AG08395 (cell line): ENCODE data around the gene MMP24OS.
"Not testable (repeated sequence)": the region's sequence is repeated elsewhere in the genome, so short reads cannot be mapped to it uniquely, and the experiment has no call there.

Experiments
- DNase-seq: peaks from one replicate; pipeline ENCODE4 v3.0.0; 2012; ENCODE audit warnings: mixed read lengths, low spot score

Gene MMP24OS

GRCh38 chr20:35277531-35278395 is at the start of gene MMP24OS:
Gene MMP24OS, minus strand, starts transcription at chr20:35278122. Its CDS starts 193 bp downstream, at chr20:35277929.
- peak; percentile 94 for DNase-seq

DNA sequence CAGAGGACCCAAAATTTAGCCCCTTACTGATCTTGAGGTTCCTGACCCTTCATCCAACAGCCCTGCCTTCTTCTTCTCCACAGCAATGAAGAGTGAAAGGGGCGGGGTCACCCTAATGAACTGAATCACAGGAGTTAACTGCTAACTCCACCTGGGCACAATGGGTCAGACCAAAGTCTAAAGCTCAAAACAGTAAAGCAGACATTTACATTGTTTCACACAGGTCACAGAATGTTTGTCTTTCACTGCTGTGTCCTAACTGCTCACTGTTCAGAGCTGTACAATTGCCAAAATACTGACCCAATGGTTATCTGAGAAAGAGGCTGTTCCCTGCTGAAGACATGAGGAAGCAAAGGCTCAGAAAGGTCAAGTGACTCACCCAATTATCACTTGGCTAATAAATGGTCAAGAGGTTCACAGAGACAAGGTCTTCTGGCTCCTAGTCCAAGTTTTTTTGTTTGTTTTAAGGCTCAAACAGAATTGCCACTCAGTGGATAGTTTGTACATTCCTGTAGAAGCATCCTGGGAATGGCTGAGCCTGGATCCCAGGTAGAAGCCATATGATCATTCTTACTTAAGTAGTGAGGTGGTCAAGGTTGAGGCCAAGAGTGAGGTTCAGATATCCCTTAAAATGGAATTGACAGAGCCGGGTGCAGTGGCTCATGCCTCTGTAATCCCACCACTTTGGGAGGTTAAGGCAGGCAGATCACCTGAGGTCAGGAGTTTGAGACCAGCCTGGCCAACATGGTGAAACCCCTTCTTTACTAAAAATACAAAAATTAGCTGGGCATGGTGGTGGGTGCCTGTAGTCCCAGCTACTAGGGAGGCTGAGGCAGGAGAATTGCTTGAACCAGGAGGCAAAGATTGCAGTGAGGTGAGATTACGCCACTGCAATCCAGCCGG is 49.4 kb upstream of the MMP24OS start:
- DNase-seq, result peak; percentile 44

DNA sequence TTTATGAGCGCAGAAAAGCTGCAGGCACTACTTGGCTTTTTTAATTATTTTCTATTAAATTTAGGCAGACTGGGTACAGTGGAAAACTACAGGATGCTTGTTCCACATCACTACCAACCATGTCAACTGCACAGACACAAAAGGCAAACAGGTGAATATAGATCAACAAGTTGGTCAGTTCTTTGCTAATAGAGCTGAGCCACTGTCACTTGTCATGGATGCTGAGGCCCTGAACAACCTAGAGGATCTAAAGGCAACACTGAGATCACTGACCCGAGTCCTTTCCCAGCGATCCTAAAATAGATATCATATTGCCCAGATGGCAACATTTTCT is 48.8 kb upstream of the MMP24OS start:
- no peak for DNase-seq

- DNase-seq, result peak; percentile 30
Measured at GRCh38 chr20:35326021-35326739, 48.3 kb upstream of the MMP24OS start.

GRCh38 chr20:35325401-35325800 is 47.5 kb upstream of the MMP24OS start:
- no peak for DNase-seq

DNA sequence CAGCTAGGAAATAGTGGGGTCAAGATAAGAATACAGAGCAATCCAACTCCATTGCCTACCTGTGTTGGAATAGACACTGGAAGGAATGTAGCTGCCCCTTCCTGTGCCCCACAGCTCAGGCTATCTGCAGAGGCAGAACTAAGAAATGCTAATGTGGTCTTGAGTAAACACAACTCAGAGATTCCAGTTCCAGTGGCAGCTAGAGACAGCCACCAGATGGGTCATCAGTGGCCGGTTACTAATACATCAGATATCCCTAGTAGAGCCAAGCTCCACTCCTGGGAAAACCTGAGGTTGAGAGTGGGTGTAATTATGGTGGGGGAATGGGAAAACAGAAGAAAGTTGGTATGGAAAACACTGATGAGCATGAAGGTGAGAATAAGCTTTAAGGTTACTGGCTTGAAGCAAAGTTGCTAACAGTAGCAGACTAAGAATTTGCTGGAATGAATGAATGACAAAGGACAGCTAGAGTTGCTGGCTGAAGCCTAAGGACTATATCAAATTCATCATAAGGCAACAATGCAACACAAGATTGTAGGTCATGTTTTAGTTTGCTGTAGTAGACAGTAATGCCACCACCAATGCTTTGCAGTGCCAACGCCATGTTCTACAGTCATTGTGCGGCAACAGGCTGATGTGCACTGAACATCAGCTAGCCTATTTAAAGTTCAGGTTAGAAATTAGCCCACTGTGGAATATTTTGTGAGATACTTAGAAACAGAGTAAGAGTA is 42.6 kb upstream of the MMP24OS start:
- DNase-seq, result peak; percentile 79

GRCh38 chr20:35319871-35320197 is 41.9 kb upstream of the MMP24OS start:
- DNase-seq, result peak; percentile 49

- peak; percentile 38 for DNase-seq
Measured at GRCh38 chr20:35319192-35319870, 41.4 kb upstream of the MMP24OS start.

DNA sequence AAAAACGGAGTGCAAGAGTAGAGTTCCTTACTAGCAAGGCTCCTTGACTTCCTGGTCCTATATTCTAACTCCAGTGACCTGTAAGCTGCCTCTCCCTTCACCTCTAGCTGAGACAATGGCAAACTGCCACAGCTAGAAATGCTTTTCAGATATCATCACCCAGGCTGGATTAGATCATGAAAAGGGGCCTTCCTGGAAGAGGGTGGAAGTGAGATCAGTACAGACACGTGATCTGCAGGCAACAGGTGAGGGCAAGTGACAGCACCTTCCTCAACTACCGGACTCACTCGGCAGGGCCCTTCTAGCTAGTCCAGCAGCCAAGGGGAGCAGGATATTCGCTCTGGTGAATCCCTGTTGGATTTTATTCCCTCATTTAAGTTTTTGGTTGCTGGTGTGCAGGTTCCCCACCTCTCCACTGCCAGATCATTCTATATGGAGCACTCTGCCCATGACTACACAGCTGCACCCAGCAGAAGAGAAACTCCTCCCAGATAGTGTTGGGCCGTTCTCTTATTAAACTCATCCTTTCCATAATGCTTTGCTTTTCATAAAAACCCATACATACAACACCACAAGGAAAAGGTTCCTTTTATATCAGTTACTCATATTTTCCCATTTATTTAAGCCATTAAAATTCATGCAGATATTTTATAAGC is 40.7 kb upstream of the MMP24OS start:
- peak; percentile 52 for DNase-seq

- DNase-seq, result no peak
Measured at GRCh38 chr20:35317416-35318210, 39.7 kb upstream of the MMP24OS start.

DNA sequence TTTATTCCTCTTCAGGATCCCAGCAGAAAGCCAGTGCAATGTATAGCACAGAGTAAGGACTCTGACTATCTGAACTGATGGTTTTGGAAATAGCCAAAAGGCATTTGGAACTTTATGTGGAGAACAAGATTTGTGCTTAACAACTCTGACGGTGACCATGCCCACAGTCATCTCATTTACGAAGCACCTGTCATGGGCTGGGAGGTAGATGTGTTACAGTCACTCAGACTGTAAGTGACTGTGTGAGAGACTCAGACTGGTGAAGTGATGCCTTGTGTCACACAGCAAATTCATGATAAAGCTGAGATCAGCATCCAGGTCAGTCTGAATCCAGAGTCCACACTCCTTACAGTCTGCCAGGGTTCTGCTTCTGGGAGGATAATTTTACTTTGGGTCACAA is 38.2 kb upstream of the MMP24OS start:
- no peak for DNase-seq

DNA sequence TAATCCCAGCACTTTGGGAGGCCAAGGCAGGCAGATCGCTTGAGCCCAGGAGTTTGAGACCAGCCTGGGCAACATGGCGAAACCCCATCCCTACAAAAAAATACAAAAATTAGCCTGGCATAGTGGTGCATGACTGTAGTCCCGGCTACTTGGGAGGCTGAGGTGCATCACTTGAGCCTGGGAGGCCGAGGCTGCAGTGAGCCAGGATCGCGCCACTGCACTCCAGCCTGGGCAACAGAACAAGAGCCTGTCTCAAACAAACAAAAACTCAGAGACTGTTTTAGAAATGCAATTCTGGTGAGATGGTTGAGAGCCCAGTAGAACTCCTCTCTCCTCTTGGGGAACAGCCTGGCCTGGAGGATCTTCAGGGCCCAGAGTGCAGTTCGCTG is 37.7 kb upstream of the MMP24OS start:
- not testable (repeated sequence) for DNase-seq

- no peak for DNase-seq
Measured at GRCh38 chr20:35314816-35315631, 37.1 kb upstream of the MMP24OS start.

DNA sequence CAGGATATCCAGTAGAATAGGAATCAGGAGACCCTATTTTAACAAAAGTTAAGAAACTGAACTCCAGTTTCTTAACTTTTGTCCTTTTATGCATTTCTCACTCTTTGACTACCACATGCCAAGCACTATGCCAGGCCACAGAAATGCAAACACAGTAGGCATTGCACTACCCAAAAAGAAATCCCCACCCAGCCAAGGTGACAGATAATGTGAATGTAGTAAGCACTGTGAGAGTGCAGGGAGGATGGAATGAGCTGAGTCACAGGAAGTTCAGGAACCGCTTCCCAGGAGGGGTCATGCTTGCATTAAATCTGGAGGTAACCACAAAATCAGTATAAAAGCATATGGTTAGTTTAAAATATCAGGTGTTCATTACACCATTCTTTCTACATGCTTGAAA is 34.4 kb upstream of the MMP24OS start:
- DNase-seq, result peak; percentile 75

DNA sequence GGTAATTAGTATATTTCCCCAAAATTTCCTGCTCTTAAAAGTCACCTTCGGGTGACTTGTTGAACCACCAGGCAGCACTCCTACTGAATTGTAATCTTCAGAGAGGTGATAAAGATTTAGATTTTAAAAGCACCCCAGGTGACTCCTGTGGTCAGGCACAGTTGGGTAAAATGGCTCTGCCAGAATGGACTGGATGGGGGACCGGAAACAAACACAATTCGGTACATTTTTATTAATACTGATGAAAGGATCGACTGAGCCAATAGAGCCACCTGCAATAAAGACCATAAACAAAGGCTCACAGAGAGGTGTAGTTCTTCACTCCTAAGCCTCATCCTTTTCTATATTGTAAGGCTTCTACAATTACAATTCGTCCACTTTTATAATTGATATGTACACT is 33.9 kb upstream of the MMP24OS start:
- DNase-seq, result no peak

DNA sequence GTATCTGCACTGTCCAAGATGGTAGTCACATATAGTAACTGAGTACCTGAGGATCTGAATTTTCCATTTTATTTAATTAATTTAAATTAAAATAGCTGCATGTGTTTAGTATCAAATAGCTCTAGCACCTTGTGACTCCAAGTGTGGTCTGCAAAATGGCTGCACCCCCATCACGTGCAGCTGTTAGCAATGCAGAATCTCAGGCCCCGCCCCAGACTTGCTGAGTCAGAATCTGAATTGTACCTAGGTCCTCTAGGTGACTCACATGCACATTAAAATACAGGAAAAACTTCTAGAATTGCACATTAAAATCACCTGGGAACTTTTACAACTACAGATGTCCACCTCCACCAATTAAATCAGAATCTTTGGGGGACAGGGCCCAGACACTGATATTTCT is 33.5 kb upstream of the MMP24OS start:
- DNase-seq, result no peak

DNA sequence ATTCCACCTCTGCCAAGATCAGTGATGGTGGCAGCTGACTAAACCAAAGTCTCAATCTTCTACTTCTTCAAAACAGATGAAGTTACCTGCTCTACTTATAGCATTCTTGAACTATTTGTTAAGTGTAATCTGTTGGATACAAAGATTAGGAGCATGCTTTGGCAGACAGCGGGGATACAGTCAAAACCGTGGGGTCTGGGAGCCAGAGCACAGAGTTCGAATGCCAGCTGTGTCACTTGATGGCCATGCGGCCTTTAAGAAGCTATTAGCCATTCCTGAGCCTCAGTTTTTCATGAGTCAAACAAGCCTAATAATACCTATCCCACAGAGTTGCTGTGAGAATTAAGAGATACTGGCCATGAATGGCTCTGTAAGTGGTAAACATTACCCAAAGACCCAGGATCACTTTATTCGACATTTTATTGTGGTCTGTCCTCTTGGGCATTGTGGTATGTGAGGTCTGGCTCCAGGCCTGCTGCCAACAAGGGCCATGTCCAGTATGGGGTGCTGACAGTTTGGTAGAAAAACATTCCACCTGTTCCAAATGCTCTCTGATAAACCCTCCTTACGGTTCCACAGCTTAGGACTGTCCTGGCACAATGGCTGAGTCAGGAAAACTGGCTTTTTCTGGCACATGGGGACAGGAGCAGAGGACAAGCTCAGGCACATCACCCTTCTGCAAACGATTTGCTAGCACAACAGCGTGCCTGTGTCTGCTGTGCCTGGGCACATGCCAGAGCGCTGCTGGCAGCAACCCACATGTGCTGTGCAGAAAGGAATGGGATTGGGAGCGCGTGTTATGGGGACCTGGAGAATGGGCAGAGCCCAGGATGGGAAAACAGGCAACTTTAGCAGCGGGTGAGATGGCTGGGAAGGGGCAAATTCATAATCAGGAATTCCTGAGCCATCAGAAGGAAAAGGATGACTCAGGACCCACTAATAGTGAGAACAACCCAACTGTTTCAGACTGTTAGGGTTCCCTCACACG is 30.0 kb upstream of the MMP24OS start:
- peak; percentile 79 for DNase-seq
